ENCODE measurements around the gene BRPF1.
A peak's percentile ranks its signal among the peaks of the same experiment; 100 is the strongest.
"Not testable (repeated sequence)": the region's sequence is repeated elsewhere in the genome, so short reads cannot be mapped to it uniquely, and the experiment has no call there.

Gene BRPF1

DNA sequence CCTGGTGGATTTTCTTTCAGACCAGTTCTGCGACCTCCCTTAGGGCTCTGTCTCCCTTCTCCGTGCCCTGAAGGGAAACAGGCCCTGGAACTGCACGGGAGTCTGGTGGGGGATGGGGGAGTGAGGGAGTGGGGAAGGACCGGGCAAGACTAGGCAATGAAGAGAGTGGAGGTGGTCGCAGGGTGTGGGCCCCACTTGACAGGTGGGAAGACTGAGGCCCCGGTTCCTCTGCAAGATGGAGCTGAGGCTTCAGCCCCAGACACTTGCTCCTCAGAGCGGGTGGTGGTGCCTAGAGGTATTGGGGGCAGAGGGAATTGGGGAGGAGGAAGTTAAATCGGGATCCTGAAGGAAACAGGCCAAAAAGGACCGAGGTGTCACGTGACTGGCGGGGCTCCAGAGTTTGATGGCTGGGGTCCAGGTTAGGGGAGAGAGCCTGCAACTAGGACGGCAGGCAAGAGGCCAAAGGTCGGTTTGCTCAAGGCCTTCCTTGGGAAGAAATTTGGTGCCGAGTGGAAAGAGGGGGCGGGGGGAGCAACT is 38.8 kb downstream of the BRPF1 start:
- no peak for DNase-seq

DNA sequence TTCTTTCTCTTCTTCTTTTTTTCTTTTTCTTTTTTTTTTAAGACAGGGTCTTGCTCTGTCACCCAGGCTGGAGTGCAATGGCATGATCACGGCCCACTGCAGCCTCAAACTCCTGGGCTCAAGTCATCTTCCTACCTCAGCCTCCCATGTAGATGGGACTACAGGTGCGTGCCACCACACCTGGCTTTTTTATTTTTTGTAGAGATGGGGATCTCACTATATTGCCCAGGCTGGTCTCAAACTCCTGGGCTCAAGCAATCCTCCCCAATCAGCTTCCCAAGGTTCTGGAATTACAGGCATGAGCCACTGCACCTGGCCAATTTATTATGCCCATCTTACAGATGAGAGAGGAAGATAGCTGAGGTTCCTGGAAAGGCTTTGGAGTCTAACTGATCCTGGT is 39.5 kb downstream of the BRPF1 start:
- DNase-seq = not testable (repeated sequence)

GRCh38 chr3:9776896-9777693 is 45.6 kb downstream of the BRPF1 start:
- DNase-seq = no peak

DNA sequence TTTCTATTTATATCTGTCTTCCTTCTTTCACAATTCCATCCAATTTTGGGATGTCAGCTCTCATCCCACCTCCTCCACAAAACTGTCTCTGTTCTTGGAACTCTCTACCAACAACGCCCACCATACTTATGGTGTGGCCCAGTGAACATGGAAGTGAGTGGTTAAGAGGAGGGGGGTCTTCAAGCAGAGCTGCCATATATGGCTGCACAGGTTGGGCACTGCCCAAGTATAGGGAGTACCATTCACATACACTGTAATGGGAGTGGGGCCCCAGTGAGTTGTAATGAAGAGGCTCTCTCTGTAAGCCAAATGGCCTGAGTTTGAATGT is 46.1 kb downstream of the BRPF1 start:
- no peak for DNase-seq

DNA sequence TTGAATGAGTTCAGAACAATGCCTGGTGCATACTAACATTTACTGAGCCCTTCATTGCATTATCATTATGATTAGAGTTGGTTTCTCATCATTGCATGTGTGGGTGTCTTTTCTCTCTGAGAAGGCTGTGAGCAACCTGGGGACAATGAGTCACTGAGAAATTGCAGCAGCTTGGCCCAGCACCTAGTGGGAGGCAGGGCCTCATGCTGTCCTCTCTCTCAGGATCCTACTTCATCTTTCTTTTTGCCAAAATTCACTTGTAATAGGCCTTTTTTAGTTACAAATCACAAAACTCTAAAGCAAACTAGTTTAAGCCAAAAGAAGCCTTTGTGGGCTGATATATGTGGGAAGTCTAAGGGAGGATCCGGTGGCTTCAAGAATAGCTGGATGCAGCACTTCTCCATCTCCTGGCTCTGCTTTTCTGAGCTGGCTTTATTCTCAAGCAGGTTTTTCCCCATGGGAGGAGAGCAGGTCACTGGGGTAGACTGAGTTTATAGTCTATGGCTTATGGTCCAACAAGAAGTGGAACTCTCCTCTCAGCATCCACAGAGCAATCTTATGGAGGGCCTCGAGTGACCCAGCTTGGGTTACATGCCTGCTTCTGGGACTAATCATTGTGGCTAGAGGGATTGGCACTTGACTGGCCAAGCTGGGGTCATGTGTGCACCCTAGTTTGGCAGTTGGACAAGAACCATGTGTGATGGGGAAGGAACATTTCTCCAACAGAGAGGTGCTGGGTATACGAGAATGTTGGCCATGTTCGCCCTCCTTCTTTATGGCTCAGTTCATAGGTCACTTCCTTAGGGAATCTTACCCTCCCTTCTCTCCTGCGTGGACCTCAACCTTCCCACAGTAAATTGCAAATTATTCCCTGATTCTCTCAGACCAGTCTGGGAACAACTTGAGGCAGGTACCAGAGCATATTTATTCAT is 46.9 kb downstream of the BRPF1 start:
- peak; percentile 31 to 54 for DNase-seq

GRCh38 chr3:9779075-9779593 is 47.6 kb downstream of the BRPF1 start:
- DNase-seq = no peak

GRCh38 chr3:9779721-9780457 is 48.4 kb downstream of the BRPF1 start:
- no peak for DNase-seq

DNA sequence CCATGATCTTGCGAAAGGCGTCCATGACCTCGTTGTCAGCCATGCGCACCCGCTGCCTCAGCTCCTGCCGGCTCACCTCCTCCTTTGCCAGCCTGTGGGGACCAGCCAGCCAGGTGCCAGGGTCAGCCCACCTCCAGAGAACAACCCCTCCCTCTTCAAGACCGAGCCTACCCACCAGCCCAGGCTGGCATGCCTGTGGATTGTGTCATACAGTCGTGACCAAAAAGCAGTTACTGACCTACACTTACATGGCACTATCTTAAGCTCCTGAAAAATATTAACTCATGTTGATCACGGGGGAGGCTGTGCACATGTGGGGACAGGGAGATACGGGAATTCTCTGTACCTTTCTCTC is 48.9 kb downstream of the BRPF1 start:
- DNase-seq = no peak

GRCh38 chr3:9780910-9781309 is 49.4 kb downstream of the BRPF1 start:
- DNase-seq = no peak

DNA sequence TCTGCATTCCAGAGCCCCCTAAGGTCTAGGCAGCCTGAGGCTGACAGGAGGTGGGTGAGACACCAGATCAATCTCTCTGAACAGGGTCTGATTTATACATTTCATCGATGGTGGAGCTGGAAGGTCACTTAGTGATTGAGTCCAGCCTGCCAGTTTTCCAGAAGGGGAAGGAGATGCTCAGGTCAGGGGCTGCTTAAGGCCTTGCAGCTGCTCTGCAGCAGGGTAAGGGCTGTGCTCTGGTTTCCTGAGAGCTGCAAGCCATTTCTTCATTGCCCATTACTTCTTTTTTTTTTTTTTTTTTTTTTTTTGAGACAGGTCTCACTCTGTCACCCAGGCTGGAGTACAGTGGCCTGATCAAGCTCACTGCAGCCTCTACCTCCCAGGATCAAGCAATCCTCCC is 50.0 kb downstream of the BRPF1 start:
- no peak for DNase-seq

GRCh38 chr3:9781978-9782603 is 50.6 kb downstream of the BRPF1 start:
- no peak for DNase-seq

- DNase-seq = no peak
Observed at GRCh38 chr3:9782770-9783169, 51.2 kb downstream of the BRPF1 start.

- no peak for DNase-seq
Observed at GRCh38 chr3:9783954-9784353, 52.4 kb downstream of the BRPF1 start.

- DNase-seq = no peak
Observed at GRCh38 chr3:9784965-9785364, 53.4 kb downstream of the BRPF1 start.

- DNase-seq = no peak
Observed at GRCh38 chr3:9785602-9786001, 54.1 kb downstream of the BRPF1 start.

- no peak for DNase-seq
Observed at GRCh38 chr3:9786209-9786739, 54.7 kb downstream of the BRPF1 start.

GRCh38 chr3:9786825-9787669 is 55.5 kb downstream of the BRPF1 start:
- DNase-seq = no peak

DNA sequence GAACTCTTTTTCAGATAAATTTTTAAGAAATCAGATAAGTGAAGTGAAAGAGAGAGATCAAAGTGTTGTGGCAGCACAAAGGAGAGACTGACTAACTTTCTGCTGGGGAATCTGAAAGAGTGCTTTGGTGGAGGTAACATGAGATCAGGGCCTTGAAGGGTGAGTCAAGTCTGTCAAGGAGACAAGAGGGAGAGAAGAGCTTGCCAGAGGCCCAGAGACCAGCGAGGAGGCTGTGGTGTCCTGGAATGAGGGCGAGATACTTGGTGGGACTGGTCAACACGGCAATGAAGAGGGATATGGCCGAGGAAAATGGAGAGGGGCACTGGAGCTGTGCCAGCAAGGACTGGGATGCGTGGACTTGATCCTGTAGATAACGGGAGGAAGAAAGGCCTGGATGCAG is 56.2 kb downstream of the BRPF1 start:
- DNase-seq = no peak

GRCh38 chr3:9791127-9791526 is 59.6 kb downstream of the BRPF1 start:
- DNase-seq = no peak

GRCh38 chr3:9791790-9792404 is 60.4 kb downstream of the BRPF1 start:
- no peak for DNase-seq
